ENCODE results near the gene GTPBP1. TPM values are rescaled to one million over a fixed set of nuclear protein-coding genes. Genes with fewer than 3 reads are reported as not detected.
A peak's percentile ranks its signal among the peaks of the same experiment; 100 is the strongest.

GTPBP1 gene
- total and polyA plus RNA-seq, 12 donors, result 13.5 to 53.2 (median 33.8) TPM

GRCh38 chr22:38674888-38675287, 30.9 kb upstream of the GTPBP1 start:
- ATAC-seq (peak in 6 of 8 donors; percentile 17 to 47 (median 36)), DNase-seq (no peak)
- H3K27me3 ChIP-seq, result no peaks in the 10 kb centered on the region
- no peaks in the 10 kb centered on the region for H3K4me1 ChIP-seq
- intact Hi-C loops (cut with DNase I), result no loop called here
- peaks cover 0 to 43% (median 25%) of the 10 kb centered on the region in 9 donors for H3K36me3 ChIP-seq
- H3K27ac ChIP-seq, result peak overlapping the region in 3 of 10 donors; percentile 26 to 46 (median 39)
- H3K9me3 ChIP-seq, result no peaks in the 10 kb centered on the region
- TF ChIP-seq CTCF (IDR thresholded peaks at IDR 0.05), result no peak
- H3K4me3 ChIP-seq, result no peak overlapping the region
- WGBS, 2 donors, result 76 to 83% methylated on average over 5 of the region's 5 CpGs

GRCh38 chr22:38675833-38676232, 29.9 kb upstream of the GTPBP1 start:
- ATAC-seq (no peak), DNase-seq (no peak)
- intact Hi-C loops (cut with DNase I), result no loop called here
- no peaks in the 10 kb centered on the region for H3K9me3 ChIP-seq
- 88 to 94% methylated on average over 3 of the region's 3 CpGs for WGBS, 2 donors
- peaks cover 0 to under 1% (median 0%) of the 10 kb centered on the region in 9 donors for H3K4me1 ChIP-seq
- TF ChIP-seq CTCF (IDR thresholded peaks at IDR 0.05), result no peak
- no peak overlapping the region for H3K4me3 ChIP-seq
- H3K27ac ChIP-seq, result no peak overlapping the region
- no peaks in the 10 kb centered on the region for H3K27me3 ChIP-seq
- peaks cover 0 to 33% (median 22%) of the 10 kb centered on the region in 9 donors for H3K36me3 ChIP-seq

GRCh38 chr22:38681582-38682335, 24.0 kb upstream of the GTPBP1 start, which contains the start of gene TOMM22:
Gene TOMM22 (plus strand): TSS chr22:38681957. CDS start chr22:38681979, 22 bp downstream.
- DNase-seq, result peak; percentile 87 to 90
- TF ChIP-seq CTCF (IDR thresholded peaks at IDR 0.05), result peak in 8 of 9 donors; percentile 43 to 90 (median 65)
- WGBS, 2 donors, result 1% methylated on average over 60 of the region's 60 CpGs
- peak; percentile 98 to 100 (median 99) for ATAC-seq
- H3K27ac ChIP-seq, result peak within 1 kb of the TSS; percentile 0 to 88 (median 78)
- H3K4me3 ChIP-seq, result peak within 1 kb of the TSS; percentile 62 to 99 (median 86)
- no peaks in the 10 kb centered on the region for H3K27me3 ChIP-seq
- H3K9me3 ChIP-seq, result no peaks in the 10 kb centered on the region
- intact Hi-C loops (cut with DNase I), result loop anchor here in 1 of 10 donors (10.0 kb wide), 1 partner anchor 177 kb away; the partner anchor contains the start of gene DDX17
- H3K36me3 ChIP-seq, result peaks cover 0 to 39% (median 26%) of the 10 kb centered on the region in 9 donors
- H3K4me1 ChIP-seq, result peaks cover 4 to 17% (median 13%) of the 10 kb centered on the region in 9 donors

DNA sequence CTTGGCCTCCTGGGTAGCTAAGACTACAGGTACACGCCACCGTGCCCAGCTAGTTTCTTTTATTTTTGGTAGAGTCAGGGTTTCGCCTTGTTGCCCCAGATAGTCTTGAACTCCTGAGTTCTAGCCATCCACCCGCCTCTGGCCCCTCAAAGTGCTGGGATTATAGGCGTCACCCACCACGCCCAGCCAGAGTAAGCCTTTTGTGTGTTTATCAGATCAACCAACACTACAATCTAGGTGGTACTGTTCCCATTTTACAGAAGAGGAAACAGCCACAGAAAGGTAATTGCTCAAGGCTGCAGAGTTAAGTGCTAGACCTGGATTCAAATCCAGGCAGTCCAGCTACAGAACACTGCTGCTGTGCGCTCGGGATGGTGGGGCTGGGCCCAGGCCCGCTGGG, 20.8 kb upstream of the GTPBP1 start:
- no peak overlapping the region for H3K4me3 ChIP-seq
- H3K27me3 ChIP-seq, result no peaks in the 10 kb centered on the region
- H3K4me1 ChIP-seq, result peaks cover 4 to 17% (median 13%) of the 10 kb centered on the region in 9 donors
- ATAC-seq (no peak), DNase-seq (no peak)
- TF ChIP-seq CTCF (IDR thresholded peaks at IDR 0.05), result no peak
- H3K36me3 ChIP-seq, result peaks cover 0 to 71% (median 50%) of the 10 kb centered on the region in 9 donors
- 88 to 97% methylated on average over 9 of the region's 9 CpGs for WGBS, 2 donors
- intact Hi-C loops (cut with DNase I), result loop anchor here in 1 of 10 donors (10.0 kb wide), 1 partner anchor 180 kb away; the partner anchor contains the start of gene DDX17
- no peaks in the 10 kb centered on the region for H3K9me3 ChIP-seq
- no peak overlapping the region for H3K27ac ChIP-seq
